GM19099 (cell line): ENCODE measurements around the gene ACOT7.

Experiments used
- POLR2A ChIP-seq: IDR thresholded peaks from 3 replicates; pipeline ENCODE4 v1.6.1; 2011; ENCODE audit warnings: low read depth; ENCODE audit not compliant: insufficient read length; ENCODE audit errors: extremely low read depth

ACOT7 gene

GRCh38 chr1:6410248-6410893 is 16.8 kb upstream of the ACOT7 start:
- no peak for TF ChIP-seq POLR2A

- no peak for TF ChIP-seq POLR2A
Measured at GRCh38 chr1:6409733-6410132, 16.2 kb upstream of the ACOT7 start.

DNA sequence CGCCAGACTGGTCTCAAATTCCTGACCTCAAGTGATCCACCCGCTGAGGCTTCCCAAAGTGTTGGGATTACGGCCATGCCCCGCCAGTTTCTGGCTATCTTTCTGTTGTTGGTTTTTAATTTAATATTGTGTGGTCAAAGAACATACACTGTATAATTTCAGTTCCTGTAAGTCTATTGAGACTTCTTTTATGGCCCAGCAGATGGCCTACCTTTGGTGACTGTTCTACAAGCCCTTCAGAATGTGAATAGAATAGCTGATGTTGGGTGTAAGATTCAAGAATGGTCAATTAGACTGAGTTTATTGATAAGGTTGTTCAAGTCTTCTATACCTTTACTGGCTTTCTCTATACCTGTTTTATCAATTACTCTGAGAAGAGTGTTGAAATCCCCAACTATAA is 15.5 kb upstream of the ACOT7 start:
- no peak for TF ChIP-seq POLR2A

DNA sequence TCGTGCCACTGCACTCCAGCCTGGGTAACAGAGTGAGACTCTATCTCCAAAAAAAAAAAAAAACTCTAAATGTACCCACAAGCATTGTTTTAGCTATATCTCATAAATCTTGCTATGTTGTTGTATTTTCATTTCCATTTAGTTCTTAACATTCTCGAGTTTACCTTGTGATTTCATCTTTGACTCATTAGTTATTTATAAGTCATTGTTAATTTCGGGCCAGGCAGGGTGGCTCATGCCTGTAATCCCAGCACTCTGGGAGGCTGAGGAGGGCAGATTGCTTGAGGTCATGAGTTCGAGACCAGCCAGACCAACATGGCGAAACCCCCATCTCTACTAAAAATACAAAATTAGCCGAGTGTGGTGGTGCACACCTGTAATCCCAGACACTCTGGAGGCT is 14.5 kb upstream of the ACOT7 start:
- TF ChIP-seq POLR2A, result no peak

DNA sequence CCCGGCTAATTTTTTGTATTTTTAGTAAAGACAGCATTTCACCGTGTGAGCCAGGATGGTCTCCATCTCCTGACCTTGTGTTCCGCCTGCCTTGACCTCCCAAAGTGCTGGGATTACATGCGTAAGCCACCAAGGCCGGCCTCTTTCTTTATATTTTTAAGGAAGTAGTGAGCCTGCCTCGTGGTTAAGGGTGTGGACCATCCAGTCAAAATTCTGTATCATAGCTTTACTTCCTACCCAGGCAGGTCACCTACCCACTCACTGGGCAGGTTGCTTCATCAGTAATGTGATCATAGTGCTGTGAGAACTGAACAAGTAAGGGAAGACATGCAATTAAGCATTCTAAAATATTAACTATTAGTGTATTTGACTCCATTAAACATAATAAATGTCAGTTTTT is 8.1 kb upstream of the ACOT7 start:
- TF ChIP-seq POLR2A, result no peak

DNA sequence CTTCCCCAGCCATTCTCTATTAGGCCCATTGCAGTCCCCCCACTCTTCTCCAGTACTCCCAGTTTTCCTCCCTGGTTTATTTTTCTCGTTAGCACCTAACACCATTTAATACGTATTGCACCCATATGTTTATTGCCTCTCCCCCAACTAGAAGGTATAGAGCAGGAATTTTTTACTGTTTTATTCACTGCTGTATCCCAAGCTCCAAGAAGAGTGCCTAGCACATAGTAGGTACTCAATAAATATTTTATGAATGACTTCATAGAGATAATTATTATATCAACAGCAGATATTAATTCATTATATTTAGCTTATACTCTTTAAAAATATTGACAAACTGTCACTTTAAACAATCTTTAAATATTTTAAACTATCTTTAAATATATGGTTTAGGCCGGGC is 5.7 kb upstream of the ACOT7 start:
- TF ChIP-seq POLR2A, result no peak

- TF ChIP-seq POLR2A, result no peak
Measured at GRCh38 chr1:6397844-6398441, 4.4 kb upstream of the ACOT7 start.

GRCh38 chr1:6396998-6397397 is 3.4 kb upstream of the ACOT7 start:
- TF ChIP-seq POLR2A, result no peak

DNA sequence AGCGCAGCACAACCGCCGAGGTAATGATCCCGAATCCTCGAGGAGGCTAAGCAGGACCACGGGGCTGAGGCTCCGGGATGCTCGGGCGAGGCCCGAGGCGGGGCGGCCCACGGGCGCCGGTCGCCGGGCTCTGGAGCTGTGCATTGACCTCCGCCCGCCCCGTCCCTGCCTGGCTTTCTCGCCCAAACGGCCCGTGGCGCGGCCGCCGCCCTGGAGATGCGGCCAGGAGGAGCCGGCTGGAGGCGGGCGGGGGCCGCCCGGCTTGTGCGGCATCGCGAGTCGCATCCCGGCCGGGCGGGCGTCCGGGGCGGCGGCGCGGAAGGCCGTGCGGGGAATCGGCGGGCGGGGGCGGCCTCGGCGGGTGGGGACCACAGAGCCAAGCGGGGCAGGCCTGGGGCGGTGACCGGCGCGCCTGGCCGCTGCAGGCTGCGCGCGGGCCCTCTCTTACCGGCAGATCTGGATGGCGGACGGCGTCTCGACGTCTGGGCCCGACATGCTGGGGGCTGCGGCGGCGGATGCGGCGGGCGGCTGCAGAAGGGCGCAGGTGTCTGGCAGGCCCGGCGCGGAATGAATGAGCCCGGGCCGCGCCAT is 663 bp downstream of the ACOT7 start:
- peak; percentile 79 for TF ChIP-seq POLR2A

GRCh38 chr1:6391951-6392808 is 1.4 kb downstream of the ACOT7 start:
- TF ChIP-seq POLR2A, result no peak

GRCh38 chr1:6389971-6390370 is 3.6 kb downstream of the ACOT7 start:
- no peak for TF ChIP-seq POLR2A

DNA sequence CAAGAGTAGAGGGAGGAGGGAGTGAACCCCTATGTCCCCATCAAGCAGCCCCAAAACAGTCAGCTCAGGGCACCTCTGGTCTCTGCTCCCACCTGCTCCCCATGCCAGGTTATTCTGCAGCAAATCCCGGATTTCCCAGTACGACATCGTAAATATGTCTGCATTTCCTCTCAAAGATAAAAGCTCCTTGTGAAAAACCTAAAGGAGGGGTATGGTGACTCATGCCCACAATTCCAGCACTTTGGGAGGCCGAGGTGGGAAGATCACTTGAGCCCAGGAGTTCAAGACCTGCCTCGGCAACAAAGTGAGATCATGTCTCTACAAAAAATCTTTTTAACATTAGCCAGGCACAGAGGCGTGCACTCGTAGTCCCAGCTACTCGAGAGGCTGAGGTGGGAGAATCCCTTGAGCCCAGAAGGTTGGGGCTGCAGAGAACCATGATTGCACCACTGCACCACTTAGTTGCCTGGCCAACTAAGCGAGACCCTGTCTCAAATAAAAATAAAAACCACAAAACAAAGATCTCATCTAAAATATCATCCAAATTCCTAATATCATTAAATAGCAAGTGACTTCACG is 7.1 kb downstream of the ACOT7 start:
- no peak for TF ChIP-seq POLR2A

DNA sequence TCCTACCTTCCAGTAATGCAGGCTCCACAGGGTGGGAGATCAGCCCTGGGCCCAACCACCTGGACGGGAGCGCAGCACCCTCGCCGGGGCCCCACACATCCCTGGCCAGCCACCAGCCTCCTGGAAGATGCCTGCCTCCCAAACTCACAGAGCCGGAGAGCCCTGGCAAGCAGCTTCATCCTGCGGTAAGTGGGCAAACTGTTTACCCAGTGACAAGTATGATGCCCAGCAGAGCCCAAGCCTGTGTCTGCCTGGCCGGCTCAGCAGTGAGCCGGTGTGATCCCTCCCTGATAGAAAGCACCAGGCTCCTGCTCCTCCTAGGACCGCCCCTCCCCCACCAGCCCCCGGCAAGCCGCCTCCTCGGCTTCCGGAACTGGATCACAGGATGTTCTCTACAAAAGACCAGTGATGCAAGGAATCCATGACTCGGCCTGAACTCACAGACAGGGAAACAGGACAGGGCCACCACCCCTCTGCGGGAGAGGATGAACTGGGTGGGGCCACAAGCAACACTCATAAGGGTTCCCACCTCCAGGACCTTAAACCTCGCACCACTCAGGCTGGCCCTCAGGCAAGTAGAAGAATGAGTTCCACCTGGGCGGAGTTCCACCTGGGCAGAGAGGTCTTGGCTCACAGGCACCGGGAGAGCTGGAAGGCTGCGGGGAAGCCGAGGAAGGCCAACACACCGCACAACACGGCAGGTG is 7.9 kb downstream of the ACOT7 start:
- no peak for TF ChIP-seq POLR2A

DNA sequence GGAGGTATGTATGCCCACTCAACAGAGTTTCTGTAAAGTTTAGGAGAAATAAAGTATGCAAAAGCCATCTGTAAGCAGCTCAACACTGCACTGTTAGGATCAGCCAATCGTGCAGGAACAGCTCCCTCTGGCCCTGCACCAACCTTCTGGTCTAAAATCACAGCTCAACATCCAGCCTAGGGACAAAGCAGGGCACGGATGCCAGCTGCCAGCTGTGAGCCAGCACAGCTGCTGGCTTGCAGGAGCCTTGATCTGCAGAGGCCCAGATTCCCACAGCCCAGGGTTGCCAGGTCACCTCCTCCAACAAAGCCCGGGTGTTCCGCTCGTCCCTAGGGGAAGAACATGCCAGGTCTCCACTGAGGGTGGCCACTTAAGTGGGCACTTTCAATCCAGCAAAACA is 8.6 kb downstream of the ACOT7 start:
- TF ChIP-seq POLR2A, result no peak

DNA sequence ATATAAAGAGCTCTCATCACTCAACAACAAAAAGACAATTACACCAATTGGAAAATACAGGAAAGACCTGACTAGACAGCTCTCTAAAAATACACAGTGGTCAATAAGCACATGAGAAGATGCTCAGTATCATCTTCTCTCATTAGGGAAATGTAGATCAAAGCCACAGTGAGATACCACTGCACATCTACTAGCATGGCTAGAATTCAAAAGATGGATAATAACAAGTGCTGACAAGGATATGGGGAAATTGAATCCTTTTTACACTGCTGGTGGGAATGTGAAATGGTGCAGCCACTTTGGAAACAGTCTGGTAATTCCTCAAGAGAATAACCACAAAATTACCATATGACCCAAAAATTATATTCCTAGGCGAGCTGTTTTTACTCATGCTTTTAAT is 9.4 kb downstream of the ACOT7 start:
- TF ChIP-seq POLR2A, result no peak
